ENCODE measurements around the gene ZBTB8OS. TPM values are rescaled to one million over a fixed set of nuclear protein-coding genes. Genes with fewer than 3 reads are reported as not detected.

Gene ZBTB8OS
- total RNA-seq, 1 experiment from 2014 or later: 60.5 TPM

DNA sequence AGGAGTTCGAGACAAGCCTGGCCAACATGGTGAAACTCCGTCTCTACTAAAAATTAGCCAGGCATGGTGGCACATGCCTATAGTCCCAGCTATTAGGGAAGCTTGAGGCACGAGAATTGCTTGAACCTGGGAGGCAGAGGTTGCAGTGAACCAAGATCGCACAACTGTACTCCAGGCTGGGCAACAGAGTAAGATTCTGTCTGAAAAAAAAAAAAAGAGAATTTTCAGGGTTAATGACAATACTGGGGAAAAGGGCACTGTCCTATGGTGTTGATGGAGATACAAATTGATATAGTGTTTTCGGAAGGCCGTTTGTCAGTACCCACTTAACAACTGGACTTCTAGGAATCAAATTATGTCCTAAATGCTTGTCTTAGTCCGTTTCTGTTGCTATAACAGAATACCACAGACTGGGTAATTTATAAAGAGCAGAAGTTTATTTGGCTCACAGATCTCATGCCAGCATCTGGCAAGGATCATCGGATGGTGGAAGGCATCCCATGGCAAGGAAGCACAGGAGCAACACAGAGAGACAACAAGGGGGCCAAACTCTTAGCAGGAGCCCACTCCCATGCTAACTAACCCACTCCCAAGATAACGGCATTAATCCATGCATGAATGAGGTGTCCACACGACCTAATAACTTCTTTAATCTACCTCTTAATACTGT, 69.9 kb downstream of the ZBTB8OS start:
- H3K4me1 Mint-ChIP-seq: no peaks in the 10 kb centered on the region
- H3K27me3 Mint-ChIP-seq (ENCODE audit: low read depth): no peaks in the 10 kb centered on the region
- no peaks in the 10 kb centered on the region for H3K36me3 Mint-ChIP-seq
- H3K9me3 Mint-ChIP-seq: no peaks in the 10 kb centered on the region
- CTCF ChIA-PET: no interaction called here
- TF ChIP-seq, protein P1, sequence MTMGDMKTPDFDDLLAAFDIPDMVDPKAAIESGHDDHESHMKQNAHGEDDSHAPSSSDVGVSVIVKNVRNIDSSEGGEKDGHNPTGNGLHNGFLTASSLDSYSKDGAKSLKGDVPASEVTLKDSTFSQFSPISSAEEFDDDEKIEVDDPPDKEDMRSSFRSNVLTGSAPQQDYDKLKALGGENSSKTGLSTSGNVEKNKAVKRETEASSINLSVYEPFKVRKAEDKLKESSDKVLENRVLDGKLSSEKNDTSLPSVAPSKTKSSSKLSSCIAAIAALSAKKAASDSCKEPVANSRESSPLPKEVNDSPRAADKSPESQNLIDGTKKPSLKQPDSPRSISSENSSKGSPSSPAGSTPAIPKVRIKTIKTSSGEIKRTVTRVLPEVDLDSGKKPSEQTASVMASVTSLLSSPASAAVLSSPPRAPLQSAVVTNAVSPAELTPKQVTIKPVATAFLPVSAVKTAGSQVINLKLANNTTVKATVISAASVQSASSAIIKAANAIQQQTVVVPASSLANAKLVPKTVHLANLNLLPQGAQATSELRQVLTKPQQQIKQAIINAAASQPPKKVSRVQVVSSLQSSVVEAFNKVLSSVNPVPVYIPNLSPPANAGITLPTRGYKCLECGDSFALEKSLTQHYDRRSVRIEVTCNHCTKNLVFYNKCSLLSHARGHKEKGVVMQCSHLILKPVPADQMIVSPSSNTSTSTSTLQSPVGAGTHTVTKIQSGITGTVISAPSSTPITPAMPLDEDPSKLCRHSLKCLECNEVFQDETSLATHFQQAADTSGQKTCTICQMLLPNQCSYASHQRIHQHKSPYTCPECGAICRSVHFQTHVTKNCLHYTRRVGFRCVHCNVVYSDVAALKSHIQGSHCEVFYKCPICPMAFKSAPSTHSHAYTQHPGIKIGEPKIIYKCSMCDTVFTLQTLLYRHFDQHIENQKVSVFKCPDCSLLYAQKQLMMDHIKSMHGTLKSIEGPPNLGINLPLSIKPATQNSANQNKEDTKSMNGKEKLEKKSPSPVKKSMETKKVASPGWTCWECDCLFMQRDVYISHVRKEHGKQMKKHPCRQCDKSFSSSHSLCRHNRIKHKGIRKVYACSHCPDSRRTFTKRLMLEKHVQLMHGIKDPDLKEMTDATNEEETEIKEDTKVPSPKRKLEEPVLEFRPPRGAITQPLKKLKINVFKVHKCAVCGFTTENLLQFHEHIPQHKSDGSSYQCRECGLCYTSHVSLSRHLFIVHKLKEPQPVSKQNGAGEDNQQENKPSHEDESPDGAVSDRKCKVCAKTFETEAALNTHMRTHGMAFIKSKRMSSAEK (CRISPR knock-in tag; IDR thresholded peaks at IDR 0.05; ENCODE audit: borderline replicate concordance): no peak
- TF ChIP-seq, protein P2, sequence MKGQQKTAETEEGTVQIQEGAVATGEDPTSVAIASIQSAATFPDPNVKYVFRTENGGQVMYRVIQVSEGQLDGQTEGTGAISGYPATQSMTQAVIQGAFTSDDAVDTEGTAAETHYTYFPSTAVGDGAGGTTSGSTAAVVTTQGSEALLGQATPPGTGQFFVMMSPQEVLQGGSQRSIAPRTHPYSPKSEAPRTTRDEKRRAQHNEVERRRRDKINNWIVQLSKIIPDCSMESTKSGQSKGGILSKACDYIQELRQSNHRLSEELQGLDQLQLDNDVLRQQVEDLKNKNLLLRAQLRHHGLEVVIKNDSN (CRISPR knock-in tag; IDR thresholded peaks at IDR 0.05): no peak
- TF ChIP-seq FOXK1 (CRISPR knock-in tag; IDR thresholded peaks at IDR 0.05) (no peak), ATF6 (CRISPR knock-in tag; IDR thresholded peaks at IDR 0.05) (no peak), ELF4 (CRISPR knock-in tag; IDR thresholded peaks at IDR 0.05; ENCODE audit: low read depth) (no peak), MXD4 (CRISPR knock-in tag; IDR thresholded peaks at IDR 0.05; ENCODE audit: borderline replicate concordance) (no peak), EMX1 (CRISPR knock-in tag; IDR thresholded peaks at IDR 0.05) (no peak), STAT6 (CRISPR knock-in tag; conservative IDR thresholded peaks at IDR 0.05; ENCODE audit: low read depth) (no peak), SP1 (CRISPR knock-in tag; conservative IDR thresholded peaks at IDR 0.05) (no peak), SMAD4 (CRISPR knock-in tag; IDR thresholded peaks at IDR 0.05) (no peak), TEAD4 (CRISPR knock-in tag; IDR thresholded peaks at IDR 0.05) (no peak), TEAD1 (CRISPR knock-in tag; IDR thresholded peaks at IDR 0.05) (no peak), ZNF416 (CRISPR knock-in tag; IDR thresholded peaks at IDR 0.05) (no peak), GRHL2 (CRISPR knock-in tag; IDR thresholded peaks at IDR 0.05; ENCODE audit: insufficient replicate concordance, severe bottlenecking) (no peak), ZNF423 (CRISPR knock-in tag; IDR thresholded peaks at IDR 0.05) (no peak), ZMAT4 (CRISPR knock-in tag; IDR thresholded peaks at IDR 0.05) (no peak)
- TF ChIP-seq, protein P3, sequence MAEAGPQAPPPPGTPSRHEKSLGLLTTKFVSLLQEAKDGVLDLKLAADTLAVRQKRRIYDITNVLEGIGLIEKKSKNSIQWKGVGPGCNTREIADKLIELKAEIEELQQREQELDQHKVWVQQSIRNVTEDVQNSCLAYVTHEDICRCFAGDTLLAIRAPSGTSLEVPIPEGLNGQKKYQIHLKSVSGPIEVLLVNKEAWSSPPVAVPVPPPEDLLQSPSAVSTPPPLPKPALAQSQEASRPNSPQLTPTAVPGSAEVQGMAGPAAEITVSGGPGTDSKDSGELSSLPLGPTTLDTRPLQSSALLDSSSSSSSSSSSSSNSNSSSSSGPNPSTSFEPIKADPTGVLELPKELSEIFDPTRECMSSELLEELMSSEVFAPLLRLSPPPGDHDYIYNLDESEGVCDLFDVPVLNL (CRISPR knock-in tag; IDR thresholded peaks at IDR 0.05; ENCODE audit: borderline replicate concordance, low read depth): no peak
- TF ChIP-seq, protein P4, sequence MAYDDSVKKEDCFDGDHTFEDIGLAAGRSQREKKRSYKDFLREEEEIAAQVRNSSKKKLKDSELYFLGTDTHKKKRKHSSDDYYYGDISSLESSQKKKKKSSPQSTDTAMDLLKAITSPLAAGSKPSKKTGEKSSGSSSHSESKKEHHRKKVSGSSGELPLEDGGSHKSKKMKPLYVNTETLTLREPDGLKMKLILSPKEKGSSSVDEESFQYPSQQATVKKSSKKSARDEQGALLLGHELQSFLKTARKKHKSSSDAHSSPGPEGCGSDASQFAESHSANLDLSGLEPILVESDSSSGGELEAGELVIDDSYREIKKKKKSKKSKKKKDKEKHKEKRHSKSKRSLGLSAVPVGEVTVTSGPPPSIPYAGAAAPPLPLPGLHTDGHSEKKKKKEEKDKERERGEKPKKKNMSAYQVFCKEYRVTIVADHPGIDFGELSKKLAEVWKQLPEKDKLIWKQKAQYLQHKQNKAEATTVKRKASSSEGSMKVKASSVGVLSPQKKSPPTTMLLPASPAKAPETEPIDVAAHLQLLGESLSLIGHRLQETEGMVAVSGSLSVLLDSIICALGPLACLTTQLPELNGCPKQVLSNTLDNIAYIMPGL (CRISPR knock-in tag; IDR thresholded peaks at IDR 0.05): no peak
- TF ChIP-seq, protein P5, sequence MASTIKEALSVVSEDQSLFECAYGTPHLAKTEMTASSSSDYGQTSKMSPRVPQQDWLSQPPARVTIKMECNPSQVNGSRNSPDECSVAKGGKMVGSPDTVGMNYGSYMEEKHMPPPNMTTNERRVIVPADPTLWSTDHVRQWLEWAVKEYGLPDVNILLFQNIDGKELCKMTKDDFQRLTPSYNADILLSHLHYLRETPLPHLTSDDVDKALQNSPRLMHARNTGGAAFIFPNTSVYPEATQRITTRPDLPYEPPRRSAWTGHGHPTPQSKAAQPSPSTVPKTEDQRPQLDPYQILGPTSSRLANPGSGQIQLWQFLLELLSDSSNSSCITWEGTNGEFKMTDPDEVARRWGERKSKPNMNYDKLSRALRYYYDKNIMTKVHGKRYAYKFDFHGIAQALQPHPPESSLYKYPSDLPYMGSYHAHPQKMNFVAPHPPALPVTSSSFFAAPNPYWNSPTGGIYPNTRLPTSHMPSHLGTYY (CRISPR knock-in tag; IDR thresholded peaks at IDR 0.05): no peak
- TF ChIP-seq, protein P6, sequence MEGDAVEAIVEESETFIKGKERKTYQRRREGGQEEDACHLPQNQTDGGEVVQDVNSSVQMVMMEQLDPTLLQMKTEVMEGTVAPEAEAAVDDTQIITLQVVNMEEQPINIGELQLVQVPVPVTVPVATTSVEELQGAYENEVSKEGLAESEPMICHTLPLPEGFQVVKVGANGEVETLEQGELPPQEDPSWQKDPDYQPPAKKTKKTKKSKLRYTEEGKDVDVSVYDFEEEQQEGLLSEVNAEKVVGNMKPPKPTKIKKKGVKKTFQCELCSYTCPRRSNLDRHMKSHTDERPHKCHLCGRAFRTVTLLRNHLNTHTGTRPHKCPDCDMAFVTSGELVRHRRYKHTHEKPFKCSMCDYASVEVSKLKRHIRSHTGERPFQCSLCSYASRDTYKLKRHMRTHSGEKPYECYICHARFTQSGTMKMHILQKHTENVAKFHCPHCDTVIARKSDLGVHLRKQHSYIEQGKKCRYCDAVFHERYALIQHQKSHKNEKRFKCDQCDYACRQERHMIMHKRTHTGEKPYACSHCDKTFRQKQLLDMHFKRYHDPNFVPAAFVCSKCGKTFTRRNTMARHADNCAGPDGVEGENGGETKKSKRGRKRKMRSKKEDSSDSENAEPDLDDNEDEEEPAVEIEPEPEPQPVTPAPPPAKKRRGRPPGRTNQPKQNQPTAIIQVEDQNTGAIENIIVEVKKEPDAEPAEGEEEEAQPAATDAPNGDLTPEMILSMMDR (IDR thresholded peaks at IDR 0.05): no peak
- POLR2A ChIA-PET: no interaction called here
- H3K27ac Mint-ChIP-seq: no peak overlapping the region
- H3K4me3 Mint-ChIP-seq: no peak overlapping the region
- ATAC-seq (no peak), DNase-seq (ENCODE audit: low spot score) (no peak)
